ENCODE results near the gene KDELR3. TPM values are rescaled to one million over a fixed set of nuclear protein-coding genes. Genes with fewer than 3 reads are reported as not detected.

KDELR3 gene
- under 1 TPM in 1 of 3 donors, not detected in 2; 0.56 TPM for polyA plus RNA-seq

GRCh38 chr22:38467904-38468442 lies at the start of gene KDELR3:
KDELR3 (plus strand) TSS chr22:38468096; CDS start chr22:38468234, 138 bp downstream.
- no peaks in the 10 kb centered on the region for H3K36me3 Mint-ChIP-seq
- peaks cover 3 to 19% (median 16%) of the 10 kb centered on the region in 3 donors for H3K27me3 Mint-ChIP-seq (ENCODE audit: low read depth in 3 of 3)
- H3K4me1 Mint-ChIP-seq: peaks cover 0 to 9% of the 10 kb centered on the region in 2 donors
- no peaks in the 10 kb centered on the region for H3K9me3 Mint-ChIP-seq
- peak; percentile 49 to 67 (median 58) for DNase-seq
- H3K4me3 Mint-ChIP-seq: peak within 1 kb of the TSS; percentile 66 to 78 (median 70)
- peak within 1 kb of the TSS in 3 of 6 donors; percentile 27 to 75 (median 32) for H3K27ac Mint-ChIP-seq

GRCh38 chr22:38418589-38418988 lies 49.3 kb upstream of the KDELR3 start:
- no peak overlapping the region for H3K4me3 Mint-ChIP-seq
- H3K4me1 Mint-ChIP-seq: no peaks in the 10 kb centered on the region
- no peaks in the 10 kb centered on the region for H3K36me3 Mint-ChIP-seq
- H3K9me3 Mint-ChIP-seq: no peaks in the 10 kb centered on the region
- no peak for DNase-seq
- no peak overlapping the region for H3K27ac Mint-ChIP-seq
- peaks cover 3 to 6% (median 3%) of the 10 kb centered on the region in 3 donors for H3K27me3 Mint-ChIP-seq (ENCODE audit: low read depth in 3 of 3)

GRCh38 chr22:38419121-38419857 lies 48.6 kb upstream of the KDELR3 start:
- peaks cover 0 to 6% (median 3%) of the 10 kb centered on the region in 3 donors for H3K27me3 Mint-ChIP-seq (ENCODE audit: low read depth in 3 of 3)
- H3K36me3 Mint-ChIP-seq: no peaks in the 10 kb centered on the region
- no peak overlapping the region for H3K27ac Mint-ChIP-seq
- no peaks in the 10 kb centered on the region for H3K4me1 Mint-ChIP-seq
- DNase-seq: no peak
- H3K4me3 Mint-ChIP-seq: no peak overlapping the region
- no peaks in the 10 kb centered on the region for H3K9me3 Mint-ChIP-seq

- H3K36me3 Mint-ChIP-seq: no peaks in the 10 kb centered on the region
- no peak for DNase-seq
- no peak overlapping the region for H3K27ac Mint-ChIP-seq
- no peaks in the 10 kb centered on the region for H3K4me1 Mint-ChIP-seq
- no peaks in the 10 kb centered on the region for H3K9me3 Mint-ChIP-seq
- H3K4me3 Mint-ChIP-seq: no peak overlapping the region
- peaks cover 0 to 4% (median 3%) of the 10 kb centered on the region in 3 donors for H3K27me3 Mint-ChIP-seq (ENCODE audit: low read depth in 3 of 3)
Observed at GRCh38 chr22:38419858-38420160, 48.1 kb upstream of the KDELR3 start.

- DNase-seq: no peak
- Mint-ChIP-seq H3K9me3 (no peaks in the 10 kb centered on the region), H3K27me3 (ENCODE audit: low read depth in 3 of 3) (peaks cover 0 to 3% (median 1%) of the 10 kb centered on the region in 3 donors), H3K4me1 (no peaks in the 10 kb centered on the region), H3K36me3 (no peaks in the 10 kb centered on the region), H3K27ac (peak overlapping the region in 1 of 6 donors; percentile 68), H3K4me3 (no peak overlapping the region)
Observed at GRCh38 chr22:38420734-38421133, 47.2 kb upstream of the KDELR3 start.

GRCh38 chr22:38422611-38423511 lies 45.0 kb upstream of the KDELR3 start:
- Mint-ChIP-seq H3K27ac (no peak overlapping the region), H3K4me1 (no peaks in the 10 kb centered on the region), H3K4me3 (no peak overlapping the region), H3K27me3 (ENCODE audit: low read depth in 3 of 3) (peaks cover 0 to 1% (median 1%) of the 10 kb centered on the region in 3 donors), H3K9me3 (no peaks in the 10 kb centered on the region), H3K36me3 (no peaks in the 10 kb centered on the region)
- no peak for DNase-seq

- H3K27me3 Mint-ChIP-seq (ENCODE audit: low read depth in 3 of 3): peaks cover 0 to 1% (median 0%) of the 10 kb centered on the region in 3 donors
- no peak for DNase-seq
- H3K36me3 Mint-ChIP-seq: no peaks in the 10 kb centered on the region
- peaks cover 0 to 1% (median 0%) of the 10 kb centered on the region in 6 donors for H3K9me3 Mint-ChIP-seq
- H3K4me1 Mint-ChIP-seq: no peaks in the 10 kb centered on the region
- no peak overlapping the region for H3K4me3 Mint-ChIP-seq
- H3K27ac Mint-ChIP-seq: no peak overlapping the region
Observed at GRCh38 chr22:38423512-38424503, 44.1 kb upstream of the KDELR3 start.

- H3K27ac Mint-ChIP-seq: no peak overlapping the region
- no peak overlapping the region for H3K4me3 Mint-ChIP-seq
- peaks cover 0 to 1% (median 0%) of the 10 kb centered on the region in 3 donors for H3K27me3 Mint-ChIP-seq (ENCODE audit: low read depth in 3 of 3)
- DNase-seq: no peak
- H3K9me3 Mint-ChIP-seq: peaks cover 0 to 1% (median 0%) of the 10 kb centered on the region in 6 donors
- no peaks in the 10 kb centered on the region for H3K36me3 Mint-ChIP-seq
- H3K4me1 Mint-ChIP-seq: no peaks in the 10 kb centered on the region
Observed at GRCh38 chr22:38424525-38425080, 43.3 kb upstream of the KDELR3 start.

- H3K36me3 Mint-ChIP-seq: no peaks in the 10 kb centered on the region
- H3K4me1 Mint-ChIP-seq: no peaks in the 10 kb centered on the region
- no peak for DNase-seq
- H3K27ac Mint-ChIP-seq: no peak overlapping the region
- H3K27me3 Mint-ChIP-seq (ENCODE audit: low read depth in 3 of 3): peaks cover 0 to 2% (median 1%) of the 10 kb centered on the region in 3 donors
- no peak overlapping the region for H3K4me3 Mint-ChIP-seq
- peaks cover 0 to 1% (median 0%) of the 10 kb centered on the region in 6 donors for H3K9me3 Mint-ChIP-seq
Observed at GRCh38 chr22:38426628-38427027, 41.3 kb upstream of the KDELR3 start.

- peaks cover 0 to 1% (median 0%) of the 10 kb centered on the region in 6 donors for H3K9me3 Mint-ChIP-seq
- H3K4me1 Mint-ChIP-seq: no peaks in the 10 kb centered on the region
- no peak overlapping the region for H3K4me3 Mint-ChIP-seq
- no peaks in the 10 kb centered on the region for H3K36me3 Mint-ChIP-seq
- no peak overlapping the region for H3K27ac Mint-ChIP-seq
- no peak for DNase-seq
- peaks cover 0 to 2% (median under 1%) of the 10 kb centered on the region in 3 donors for H3K27me3 Mint-ChIP-seq (ENCODE audit: low read depth in 3 of 3)
Observed at GRCh38 chr22:38427465-38427864, 40.4 kb upstream of the KDELR3 start.

GRCh38 chr22:38427940-38428339 lies 40.0 kb upstream of the KDELR3 start:
- Mint-ChIP-seq H3K36me3 (no peaks in the 10 kb centered on the region), H3K27ac (no peak overlapping the region), H3K4me1 (no peaks in the 10 kb centered on the region), H3K4me3 (no peak overlapping the region), H3K9me3 (peaks cover 0 to 1% (median 0%) of the 10 kb centered on the region in 6 donors), H3K27me3 (ENCODE audit: low read depth in 3 of 3) (peaks cover 0 to 2% (median 0%) of the 10 kb centered on the region in 3 donors)
- DNase-seq: no peak

- H3K9me3 Mint-ChIP-seq: peaks cover 0 to 1% (median 0%) of the 10 kb centered on the region in 6 donors
- H3K27me3 Mint-ChIP-seq (ENCODE audit: low read depth in 3 of 3): peaks cover 0 to 2% (median 0%) of the 10 kb centered on the region in 3 donors
- H3K36me3 Mint-ChIP-seq: no peaks in the 10 kb centered on the region
- H3K4me1 Mint-ChIP-seq: no peaks in the 10 kb centered on the region
- H3K27ac Mint-ChIP-seq: no peak overlapping the region
- DNase-seq: no peak
- no peak overlapping the region for H3K4me3 Mint-ChIP-seq
Observed at GRCh38 chr22:38428714-38429113, 39.2 kb upstream of the KDELR3 start.
